KBM-7 (cell line): ENCODE results near the gene PEX16.
"Not testable (repeated sequence)": the region's sequence is repeated elsewhere in the genome, so short reads cannot be mapped to it uniquely, and the experiment has no call there.

Source experiments
- DNase-seq: peaks from one replicate; pipeline ENCODE4 v3.0.0-alpha.2; 2015
- in situ Hi-C: fragments of 300-500 bp; cut with MboI; formaldehyde crosslinking; loops from 2 replicates; pipeline ENCODE4 v1.14.3; 2020; ENCODE audit warnings: low sequenced_read_pairs, low pct_unique_long_range_greater_than_20kb, mixed read lengths

PEX16 gene

GRCh38 chr11:45920531-45921477 is 3.1 kb upstream of the PEX16 start:
- DNase-seq = no peak
- in situ Hi-C loops = no loop called here

DNA sequence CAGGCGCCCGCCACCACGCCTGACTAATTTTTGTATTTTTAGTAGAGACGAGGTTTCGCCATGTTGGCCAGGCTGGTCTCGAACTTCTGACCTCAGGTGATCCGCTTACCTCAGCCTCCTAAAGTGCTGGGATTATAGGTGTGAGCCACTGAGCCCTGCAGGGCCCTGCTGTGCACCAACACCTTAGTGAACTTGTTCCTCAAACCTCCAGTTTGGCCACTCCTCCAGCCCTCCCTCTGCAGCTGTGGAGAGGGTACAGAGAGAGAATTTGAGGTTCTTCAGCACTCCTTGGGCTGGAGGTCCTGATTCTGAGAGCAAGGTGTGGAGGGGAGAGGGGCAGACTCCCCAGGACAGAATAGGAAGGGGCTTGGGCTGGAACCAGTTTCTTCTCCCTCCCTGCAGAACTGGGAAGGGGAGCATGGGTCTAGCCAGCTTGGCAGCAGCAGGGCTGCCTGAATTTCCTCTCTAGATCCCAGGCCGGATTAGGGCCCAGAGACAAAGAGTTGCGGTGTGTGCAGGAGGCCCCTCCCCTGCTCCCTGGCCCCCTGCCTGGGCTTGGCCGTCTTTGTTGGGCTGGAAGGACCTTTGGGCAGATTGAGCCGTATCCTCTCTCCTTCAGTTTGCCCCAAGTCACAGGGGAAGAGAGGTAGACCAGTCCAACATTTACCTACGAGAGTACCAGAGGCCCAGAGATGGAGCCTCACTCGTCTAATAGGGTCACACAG is 2.3 kb upstream of the PEX16 start:
- in situ Hi-C loops = no loop called here
- DNase-seq = no peak

DNA sequence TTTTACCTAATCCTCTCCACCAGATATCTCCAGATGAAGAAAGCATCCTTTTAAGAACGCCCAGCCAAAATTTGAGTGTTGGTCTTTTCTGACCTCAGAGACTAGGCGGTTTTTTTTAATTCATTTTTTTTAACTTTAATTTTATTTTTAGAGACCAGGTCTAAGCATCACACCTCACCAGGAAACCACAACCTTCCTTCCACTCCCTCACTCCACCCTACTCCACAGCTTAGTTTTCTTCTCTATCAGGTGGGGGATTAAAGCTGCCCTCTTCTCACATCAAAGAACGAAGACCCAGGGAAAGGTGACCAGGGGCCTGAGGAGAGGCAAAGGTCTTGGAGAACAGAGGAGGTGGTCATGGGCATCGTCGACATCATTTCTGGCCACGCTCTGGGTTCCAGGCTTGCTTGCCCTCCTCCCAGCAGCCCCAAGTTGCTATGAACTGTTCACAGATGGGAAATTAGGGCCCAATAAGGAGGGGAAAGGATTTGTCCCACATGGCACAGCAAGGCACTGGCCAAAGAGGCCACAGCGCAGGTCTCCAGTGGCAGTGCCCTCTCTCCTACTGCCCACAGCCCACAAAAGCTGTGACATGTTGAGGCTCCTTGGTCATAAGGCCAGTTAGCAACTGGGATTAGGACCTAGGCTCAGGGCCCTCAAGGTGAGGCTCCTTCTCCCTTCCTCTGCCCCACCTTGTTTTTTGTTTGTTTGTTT is 1.4 kb upstream of the PEX16 start:
- in situ Hi-C loops = no loop called here

DNA sequence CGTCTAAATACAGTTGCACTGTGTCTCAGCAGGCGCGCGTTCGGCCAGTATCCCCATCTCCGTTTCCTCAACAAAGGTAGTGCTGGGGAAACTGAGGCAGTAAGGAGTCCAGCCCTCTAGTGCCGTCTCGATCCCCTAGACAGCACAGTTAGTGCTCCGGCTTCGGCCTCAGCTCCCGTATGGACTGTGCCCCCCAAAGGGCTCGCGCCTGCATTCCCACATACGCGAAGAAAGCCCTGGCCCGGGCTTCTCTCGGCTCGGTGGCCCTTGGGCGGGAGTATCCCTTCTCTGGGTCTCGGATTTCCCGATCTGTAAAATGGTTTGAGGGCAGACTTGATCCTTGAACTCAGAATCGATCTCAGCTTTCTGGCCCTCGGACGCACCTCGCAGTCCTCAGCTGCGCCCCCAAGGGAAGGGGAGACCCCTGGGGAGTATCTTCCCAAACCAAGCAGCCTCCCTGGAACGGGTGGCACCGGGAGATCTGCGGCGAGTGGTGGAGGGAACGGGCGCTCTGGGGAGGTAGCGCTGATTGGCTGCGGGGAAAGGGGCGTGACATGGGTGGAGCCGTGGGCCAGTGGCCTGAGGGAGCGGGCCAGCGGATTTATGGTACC is 759 bp upstream of the PEX16 start:
- in situ Hi-C loops = no loop called here
- DNase-seq = peak; percentile 71

More for the DNA sequence above, 1.4 kb upstream of the PEX16 start:
- no peak for DNase-seq

DNA sequence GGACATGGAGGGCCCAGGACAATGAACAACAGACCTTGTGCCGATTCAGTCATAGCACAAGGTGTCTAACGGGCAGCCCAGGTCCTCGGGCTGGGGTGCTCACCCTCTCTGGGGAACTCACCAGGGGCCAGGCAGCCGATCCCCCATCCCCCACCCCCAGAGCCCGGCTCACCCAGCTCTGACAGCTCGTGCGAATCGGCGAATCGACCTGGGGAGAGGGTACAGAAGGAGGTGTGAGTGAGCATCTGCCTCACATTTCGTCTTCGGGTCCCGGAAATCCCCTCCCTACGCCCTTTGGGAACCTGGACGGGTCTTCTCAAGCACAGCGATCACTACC is 423 bp downstream of the PEX16 start:
- no peak for DNase-seq
- in situ Hi-C loops = no loop called here

DNA sequence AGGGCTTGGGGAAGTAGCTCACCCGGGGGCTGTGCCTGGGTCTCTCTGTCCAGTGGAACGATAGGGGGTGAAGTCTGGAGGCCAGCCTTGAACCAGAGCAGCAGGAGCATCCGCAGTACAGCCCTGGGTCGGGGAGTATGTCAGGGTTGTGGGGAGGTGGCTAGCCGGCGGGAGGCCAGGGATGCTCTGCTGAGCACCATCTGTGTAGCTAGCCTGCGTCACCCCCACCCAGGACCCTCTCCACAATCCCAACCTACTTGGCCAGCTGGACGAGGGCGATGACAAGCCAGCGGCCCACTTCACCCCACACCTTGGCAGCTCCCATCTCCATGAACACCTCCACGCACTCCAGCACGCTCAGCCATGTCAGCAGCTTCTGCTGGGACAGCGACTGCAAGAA is 2.2 kb downstream of the PEX16 start:
- in situ Hi-C loops = no loop called here
- DNase-seq = no peak

GRCh38 chr11:45913942-45914635 is 3.6 kb downstream of the PEX16 start:
- in situ Hi-C loops = no loop called here
- DNase-seq = no peak

GRCh38 chr11:45913514-45913913 is 4.2 kb downstream of the PEX16 start:
- in situ Hi-C loops = no loop called here

GRCh38 chr11:45910623-45911022 is 7.1 kb downstream of the PEX16 start:
- in situ Hi-C loops = no loop called here

More at GRCh38 chr11:45913514-45913913, 4.2 kb downstream of the PEX16 start:
- DNase-seq = no peak

GRCh38 chr11:45909594-45910475 is 7.8 kb downstream of the PEX16 start:
- no peak for DNase-seq
- in situ Hi-C loops = no loop called here

More at GRCh38 chr11:45910623-45911022, 7.1 kb downstream of the PEX16 start:
- DNase-seq = no peak

DNA sequence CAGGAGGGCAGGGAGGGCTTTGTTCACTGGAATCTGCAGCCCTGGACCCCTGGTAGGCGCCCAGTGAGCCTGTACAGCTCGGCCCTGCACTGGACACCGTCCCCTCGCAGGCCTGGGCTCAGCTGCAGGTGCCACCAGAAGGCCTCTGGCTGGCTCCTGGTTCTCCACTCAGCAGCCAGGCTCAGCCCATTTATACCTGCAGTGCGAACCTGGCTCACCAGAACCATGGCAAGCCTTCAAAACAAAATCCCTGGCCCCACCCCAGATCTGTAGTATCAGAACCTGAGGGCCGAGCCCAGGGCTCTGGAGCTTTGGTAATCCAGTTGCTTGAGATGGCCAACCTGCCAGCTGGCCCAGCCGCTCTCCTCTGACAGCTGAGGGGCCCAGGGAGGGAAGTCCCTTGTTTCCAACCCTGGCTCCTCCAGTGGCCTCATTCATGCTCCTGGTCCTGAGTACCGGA is 9.7 kb downstream of the PEX16 start:
- DNase-seq = no peak
- in situ Hi-C loops = no loop called here

DNA sequence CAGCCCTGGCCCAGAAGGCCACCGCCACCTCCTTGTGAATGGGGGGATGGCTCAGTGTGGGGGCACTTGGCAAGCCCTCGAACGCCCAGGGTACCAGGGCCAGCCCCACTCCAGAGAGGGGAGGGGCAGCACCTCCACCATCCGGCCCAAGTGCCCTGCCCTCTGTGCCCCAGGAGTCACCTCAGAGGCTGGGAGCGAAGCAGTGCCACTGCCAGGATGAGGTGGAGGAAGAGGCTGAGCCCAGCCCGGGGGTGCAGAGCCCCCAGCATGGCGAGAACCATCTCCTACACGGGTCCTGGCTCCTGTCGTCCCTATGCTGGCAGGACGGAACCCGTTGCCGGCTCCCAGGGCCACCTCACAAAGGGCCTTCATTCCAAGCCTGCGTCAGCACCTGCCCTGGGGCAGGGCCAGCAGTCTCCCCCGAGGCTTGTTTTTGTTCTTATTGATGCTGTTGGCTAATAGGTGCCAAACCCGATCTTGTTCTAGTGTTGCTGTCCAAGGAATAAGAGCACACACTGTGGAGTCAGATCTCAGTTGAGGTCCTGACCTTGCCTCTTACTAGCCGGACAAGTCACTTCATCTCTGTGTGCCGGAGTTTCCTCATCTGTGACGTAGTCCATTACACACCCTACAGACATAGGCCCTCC is 10.6 kb downstream of the PEX16 start, which contains the start of gene FREY1:
FREY1 (minus strand) TSS at position 307 of the 647 bp plus-strand sequence; CDS start at position 281, 26 bp downstream.
- in situ Hi-C loops = no loop called here
- DNase-seq = no peak

DNA sequence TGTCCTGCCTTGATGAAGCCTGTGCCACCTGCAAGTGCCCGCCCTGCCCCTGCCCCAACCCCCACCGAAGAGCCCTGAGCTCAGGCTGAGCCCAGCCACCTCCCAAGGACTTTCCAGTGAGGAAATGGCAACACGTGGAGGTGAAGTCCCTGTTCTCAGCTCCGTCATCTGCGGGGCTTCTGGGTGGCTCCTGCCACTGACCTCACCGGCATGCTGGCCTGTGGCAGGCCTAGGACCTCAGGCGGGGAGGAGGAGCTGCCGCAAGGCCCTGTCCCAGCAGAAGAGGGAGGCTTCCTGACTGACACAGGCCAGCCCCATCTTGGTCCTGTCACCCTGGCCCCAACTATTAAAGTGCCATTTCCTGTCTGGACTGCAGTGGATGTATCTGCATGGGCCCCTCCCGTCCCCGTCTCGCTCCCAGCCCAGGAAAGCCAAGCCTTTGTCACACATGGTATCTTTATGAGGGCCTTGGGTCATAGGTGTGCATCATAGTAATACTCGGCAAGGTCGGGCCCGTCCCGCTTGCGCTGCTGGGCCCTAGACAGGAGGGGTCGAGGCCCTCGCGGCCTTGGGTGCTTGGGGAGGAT is 11.5 kb downstream of the PEX16 start:
- in situ Hi-C loops = no loop called here

DNA sequence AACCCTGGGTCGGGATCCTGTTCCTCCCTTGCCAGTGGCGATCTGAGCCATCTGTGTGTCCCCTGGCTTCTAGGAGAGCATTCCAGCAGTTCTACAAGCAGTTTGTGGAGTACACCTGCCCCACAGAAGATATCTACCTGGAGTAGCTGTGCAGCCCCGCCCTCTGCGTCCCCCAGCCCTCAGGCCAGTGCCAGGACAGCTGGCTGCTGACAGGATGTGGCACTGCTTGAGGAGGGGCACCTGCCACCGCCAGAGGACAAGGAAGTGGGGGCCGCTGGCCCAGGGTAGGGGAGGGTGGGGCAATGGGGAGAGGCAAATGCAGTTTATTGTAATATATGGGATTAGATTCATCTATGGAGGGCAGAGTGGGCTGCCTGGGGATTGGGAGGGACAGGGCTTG is 12.1 kb downstream of the PEX16 start:
- in situ Hi-C loops, DNase-seq: not testable (repeated sequence)

More for the DNA sequence above, 11.5 kb downstream of the PEX16 start:
- no peak for DNase-seq

DNA sequence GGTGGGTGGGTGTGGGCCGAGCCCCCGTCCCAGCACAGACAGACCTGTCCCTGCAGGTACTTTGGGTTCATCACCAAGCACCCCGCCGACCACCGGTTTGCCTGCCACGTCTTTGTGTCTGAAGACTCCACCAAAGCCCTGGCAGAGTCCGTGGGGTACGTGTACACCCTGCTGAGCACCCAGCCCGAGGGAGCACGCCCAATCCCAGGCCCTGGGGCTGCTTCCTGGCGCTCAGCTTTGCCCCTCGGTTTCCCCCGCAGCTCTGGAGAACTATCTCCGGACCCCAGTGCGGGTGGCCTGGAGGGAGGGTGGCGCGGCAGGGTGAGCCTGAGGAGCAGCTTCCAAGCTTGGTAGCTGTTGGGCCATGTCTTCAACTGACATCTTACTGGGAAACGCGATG is 12.6 kb downstream of the PEX16 start:
- DNase-seq = no peak
- in situ Hi-C loops = no loop called here

GRCh38 chr11:45904309-45904915 is 13.3 kb downstream of the PEX16 start:
- DNase-seq = no peak
- in situ Hi-C loops = no loop called here
